Muscle layer of duodenum (tissue), 2 donors: Measurements from ENCODE around the gene WHRN.

Source experiments
- H3K27ac ChIP-seq: one replicate; pipeline ENCODE4 v1.7.0; 2013; ENCODE audit warnings: mild to moderate bottlenecking, low read length
- H3K27me3 ChIP-seq: one replicate; pipeline ENCODE4 v1.7.0; 2013; ENCODE audit warnings: low read depth, mild to moderate bottlenecking, control low read depth, low read length
- H3K36me3 ChIP-seq, 2 donors: one replicate each; pipeline ENCODE4 v1.7.0; 2013; ENCODE audit warnings: low read length in 2 of 2, control low read depth in 1 of 2, mild to moderate bottlenecking in 1 of 2; ENCODE audit not compliant: insufficient read depth in 2 of 2, control insufficient read depth in 1 of 2
- H3K4me1 ChIP-seq, 2 donors: one replicate each; pipeline ENCODE4 v1.7.0; 2013; ENCODE audit warnings: low read length in 2 of 2, mild to moderate bottlenecking in 2 of 2, control low read depth in 1 of 2, moderate library complexity in 1 of 2; ENCODE audit not compliant: insufficient read depth in 2 of 2, control insufficient read depth in 1 of 2
- H3K4me3 ChIP-seq, 2 donors: one replicate each; pipeline ENCODE4 v1.7.0; 2013; ENCODE audit warnings: low read length in 2 of 2, low read depth in 1 of 2, mild to moderate bottlenecking in 1 of 2
- H3K9me3 ChIP-seq, 2 donors: one replicate each; pipeline ENCODE4 v1.7.0; 2013; ENCODE audit warnings: low read length in 2 of 2, control low read depth in 1 of 2, mild to moderate bottlenecking in 1 of 2; ENCODE audit not compliant: control insufficient read depth in 1 of 2
- donor health status: healthy.

Gene WHRN

GRCh38 chr9:114499941-114500696, 5.2 kb downstream of the WHRN start:
- H3K27me3 ChIP-seq = no peaks in the 10 kb centered on the region
- no peaks in the 10 kb centered on the region for H3K9me3 ChIP-seq
- H3K4me1 ChIP-seq = peaks cover 7 to 23% of the 10 kb centered on the region in 2 donors
- H3K36me3 ChIP-seq = no peaks in the 10 kb centered on the region
- no peak overlapping the region for H3K27ac ChIP-seq
- no peak overlapping the region for H3K4me3 ChIP-seq

GRCh38 chr9:114499528-114499927, 5.7 kb downstream of the WHRN start:
- H3K4me1 ChIP-seq = peaks cover 7 to 23% of the 10 kb centered on the region in 2 donors
- no peaks in the 10 kb centered on the region for H3K27me3 ChIP-seq
- H3K4me3 ChIP-seq = no peak overlapping the region
- H3K9me3 ChIP-seq = no peaks in the 10 kb centered on the region
- H3K27ac ChIP-seq = no peak overlapping the region
- H3K36me3 ChIP-seq = no peaks in the 10 kb centered on the region

- H3K9me3 ChIP-seq = no peaks in the 10 kb centered on the region
- H3K4me1 ChIP-seq = peaks cover 7 to 13% of the 10 kb centered on the region in 2 donors
- no peaks in the 10 kb centered on the region for H3K36me3 ChIP-seq
- no peak overlapping the region for H3K4me3 ChIP-seq
- no peaks in the 10 kb centered on the region for H3K27me3 ChIP-seq
- no peak overlapping the region for H3K27ac ChIP-seq
These were observed 7.4 kb downstream of the WHRN start for GRCh38 chr9:114497727-114498382.

- Histone ChIP-seq H3K36me3 (no peaks in the 10 kb centered on the region), H3K4me1 (peaks cover 7 to 10% of the 10 kb centered on the region in 2 donors), H3K27ac (no peak overlapping the region), H3K4me3 (no peak overlapping the region), H3K27me3 (no peaks in the 10 kb centered on the region), H3K9me3 (no peaks in the 10 kb centered on the region)
These were observed 8.0 kb downstream of the WHRN start for GRCh38 chr9:114497236-114497635.

GRCh38 chr9:114496011-114496410, 9.3 kb downstream of the WHRN start:
- Histone ChIP-seq H3K36me3 (no peaks in the 10 kb centered on the region), H3K4me1 (peaks cover 0 to 10% of the 10 kb centered on the region in 2 donors), H3K27me3 (no peaks in the 10 kb centered on the region), H3K27ac (no peak overlapping the region), H3K9me3 (no peaks in the 10 kb centered on the region), H3K4me3 (no peak overlapping the region)

- H3K27me3 ChIP-seq = no peaks in the 10 kb centered on the region
- H3K27ac ChIP-seq = no peak overlapping the region
- H3K4me3 ChIP-seq = no peak overlapping the region
These were observed 10.3 kb downstream of the WHRN start for GRCh38 chr9:114494776-114495569.

GRCh38 chr9:114493521-114494184, 11.6 kb downstream of the WHRN start:
- Histone ChIP-seq H3K4me1 (peaks cover 0 to 3% of the 10 kb centered on the region in 2 donors), H3K27ac (no peak overlapping the region), H3K36me3 (no peaks in the 10 kb centered on the region), H3K4me3 (no peak overlapping the region), H3K9me3 (no peaks in the 10 kb centered on the region), H3K27me3 (no peaks in the 10 kb centered on the region)

More at GRCh38 chr9:114494776-114495569, 10.3 kb downstream of the WHRN start:
- H3K4me1 ChIP-seq = peaks cover 0 to 10% of the 10 kb centered on the region in 2 donors
- H3K9me3 ChIP-seq = no peaks in the 10 kb centered on the region
- no peaks in the 10 kb centered on the region for H3K36me3 ChIP-seq

GRCh38 chr9:114492991-114493390, 12.3 kb downstream of the WHRN start:
- no peaks in the 10 kb centered on the region for H3K36me3 ChIP-seq
- no peak overlapping the region for H3K27ac ChIP-seq
- peaks cover 0 to 3% of the 10 kb centered on the region in 2 donors for H3K4me1 ChIP-seq
- no peak overlapping the region for H3K4me3 ChIP-seq
- no peaks in the 10 kb centered on the region for H3K27me3 ChIP-seq
- H3K9me3 ChIP-seq = no peaks in the 10 kb centered on the region

GRCh38 chr9:114491430-114492003, 13.8 kb downstream of the WHRN start:
- Histone ChIP-seq H3K27me3 (no peaks in the 10 kb centered on the region), H3K9me3 (no peaks in the 10 kb centered on the region), H3K36me3 (no peaks in the 10 kb centered on the region), H3K4me1 (peaks cover 0 to 3% of the 10 kb centered on the region in 2 donors), H3K27ac (no peak overlapping the region), H3K4me3 (no peak overlapping the region)

- no peak overlapping the region for H3K4me3 ChIP-seq
- no peaks in the 10 kb centered on the region for H3K9me3 ChIP-seq
- H3K27me3 ChIP-seq = no peaks in the 10 kb centered on the region
- no peaks in the 10 kb centered on the region for H3K36me3 ChIP-seq
- peaks cover 0 to 3% of the 10 kb centered on the region in 2 donors for H3K4me1 ChIP-seq
- H3K27ac ChIP-seq = no peak overlapping the region
These were observed 15.3 kb downstream of the WHRN start for GRCh38 chr9:114489928-114490327.
